ENCODE results near the gene UBL5.

UBL5 gene

GRCh38 chr19:9862938-9863337 is 35.2 kb downstream of the UBL5 start:
- no peak for DNase-seq (ENCODE audit: low read depth in 2 of 2)
- no peak overlapping the region for H3K4me3 ChIP-seq (replicated peaks in 1 of 2; ENCODE audit: low read depth in 2 of 2, low read length in 2 of 2)
- no peak for TF ChIP-seq CTCF (IDR thresholded peaks at IDR 0.05; ENCODE audit: low read depth, low read length)

- TF ChIP-seq CTCF (IDR thresholded peaks at IDR 0.05; ENCODE audit: low read depth, low read length) = no peak
- no peak overlapping the region for H3K4me3 ChIP-seq (replicated peaks in 1 of 2; ENCODE audit: low read depth in 2 of 2, low read length in 2 of 2)
- no peak for DNase-seq (ENCODE audit: low read depth in 2 of 2)
These were observed 36.0 kb downstream of the UBL5 start for GRCh38 chr19:9863759-9864158.

GRCh38 chr19:9865732-9866501 is 38.2 kb downstream of the UBL5 start:
- H3K4me3 ChIP-seq (replicated peaks in 1 of 2; ENCODE audit: low read depth in 2 of 2, low read length in 2 of 2) = no peak overlapping the region
- DNase-seq (ENCODE audit: low read depth in 2 of 2) = no peak
- TF ChIP-seq CTCF (IDR thresholded peaks at IDR 0.05; ENCODE audit: low read depth, low read length) = no peak

GRCh38 chr19:9868983-9869617 is 41.4 kb downstream of the UBL5 start:
- H3K4me3 ChIP-seq (replicated peaks in 1 of 2; ENCODE audit: low read depth in 2 of 2, low read length in 2 of 2) = no peak overlapping the region
- TF ChIP-seq CTCF (IDR thresholded peaks at IDR 0.05; ENCODE audit: low read depth, low read length) = no peak
- no peak for DNase-seq (ENCODE audit: low read depth in 2 of 2)

GRCh38 chr19:9871626-9872338 is 44.1 kb downstream of the UBL5 start:
- no peak for TF ChIP-seq CTCF (IDR thresholded peaks at IDR 0.05; ENCODE audit: low read depth, low read length)
- no peak for DNase-seq (ENCODE audit: low read depth in 2 of 2)
- H3K4me3 ChIP-seq (replicated peaks in 1 of 2; ENCODE audit: low read depth in 2 of 2, low read length in 2 of 2) = no peak overlapping the region

GRCh38 chr19:9872618-9873242 is 45.0 kb downstream of the UBL5 start:
- DNase-seq (ENCODE audit: low read depth in 2 of 2) = no peak
- no peak overlapping the region for H3K4me3 ChIP-seq (replicated peaks in 1 of 2; ENCODE audit: low read depth in 2 of 2, low read length in 2 of 2)
- no peak for TF ChIP-seq CTCF (IDR thresholded peaks at IDR 0.05; ENCODE audit: low read depth, low read length)
